Ectodermal cell (in vitro differentiated cells): Measurements from ENCODE around the gene PARD3B.
"Not testable (repeated sequence)": the region's sequence is repeated elsewhere in the genome, so short reads cannot be mapped to it uniquely, and the experiment has no call there.

Source experiments
- H3K27ac ChIP-seq: 2 replicates; pipeline ENCODE4 v1.7.0; 2013; ENCODE audit warnings: mild to moderate bottlenecking, low read depth, low read length; ENCODE audit not compliant: insufficient read depth, poor library complexity, severe bottlenecking
- H3K27me3 ChIP-seq: 2 replicates; pipeline ENCODE4 v1.7.0; 2013; ENCODE audit warnings: mild to moderate bottlenecking, low read length; ENCODE audit not compliant: insufficient read depth, control insufficient read depth, poor library complexity, severe bottlenecking
- H3K36me3 ChIP-seq: one replicate; pipeline ENCODE4 v1.7.0; 2013; ENCODE audit warnings: low read length; ENCODE audit not compliant: control insufficient read depth, insufficient read depth
- H3K4me1 ChIP-seq: one replicate; pipeline ENCODE4 v1.7.0; 2013; ENCODE audit warnings: low read length; ENCODE audit not compliant: control insufficient read depth, insufficient read depth
- H3K4me3 ChIP-seq: 2 replicates; pipeline ENCODE4 v1.7.0; 2013; ENCODE audit warnings: low read depth, low read length, control low read depth; ENCODE audit not compliant: insufficient read depth
- H3K9me3 ChIP-seq: 2 replicates; pipeline ENCODE4 v1.7.0; 2013; ENCODE audit warnings: mild to moderate bottlenecking, low read length, moderate library complexity; ENCODE audit not compliant: control insufficient read depth
- WGBS, 2 experiments: methylation state at CpG; one replicate each; pipeline ENCODE4 v1.1.7; 2013; ENCODE audit warnings: missing lambda C conversion rate in 2 of 2; 5-methylcytosine and 5-hydroxymethylcytosine counted together

The PARD3B gene

GRCh38 chr2:204539019-204539385 lies 6.3 kb upstream of the PARD3B start:
- H3K4me3 ChIP-seq: no peak overlapping the region
- peaks cover 12% of the 10 kb centered on the region for H3K27me3 ChIP-seq
- H3K36me3 ChIP-seq: no peaks in the 10 kb centered on the region
- no peaks in the 10 kb centered on the region for H3K9me3 ChIP-seq
- H3K27ac ChIP-seq: no peak overlapping the region
- WGBS, 2 experiments: 100% methylated on average over 1 of the region's 1 CpG; no CpG with 5 or more reads in 1 of the 2 experiments
- peaks cover 5% of the 10 kb centered on the region for H3K4me1 ChIP-seq

- 89 to 95% methylated on average over 1 to 2 of the region's 2 CpGs for WGBS, 2 experiments
- H3K4me1 ChIP-seq: peaks cover 11% of the 10 kb centered on the region
- H3K27me3 ChIP-seq: peaks cover 38% of the 10 kb centered on the region
- H3K4me3 ChIP-seq: no peak overlapping the region
- no peaks in the 10 kb centered on the region for H3K9me3 ChIP-seq
- H3K27ac ChIP-seq: no peak overlapping the region
- no peaks in the 10 kb centered on the region for H3K36me3 ChIP-seq
Measured at GRCh38 chr2:204541637-204542036, 3.6 kb upstream of the PARD3B start.

GRCh38 chr2:204542982-204543608 lies 2.2 kb upstream of the PARD3B start:
- Histone ChIP-seq H3K4me3 (no peak overlapping the region), H3K27me3 (peaks cover 46% of the 10 kb centered on the region), H3K36me3 (no peaks in the 10 kb centered on the region), H3K27ac (no peak overlapping the region), H3K9me3 (no peaks in the 10 kb centered on the region), H3K4me1 (peaks cover 11% of the 10 kb centered on the region)
- 98 to 99% methylated on average over 4 of the region's 4 CpGs for WGBS, 2 experiments

- no peaks in the 10 kb centered on the region for H3K36me3 ChIP-seq
- peak overlapping the region; percentile 68 for H3K4me3 ChIP-seq
- peaks cover 46% of the 10 kb centered on the region for H3K27me3 ChIP-seq
- no peak overlapping the region for H3K27ac ChIP-seq
- no peaks in the 10 kb centered on the region for H3K9me3 ChIP-seq
- WGBS, 2 experiments: 9% methylated on average over 45 of the region's 45 CpGs
- peaks cover 6% of the 10 kb centered on the region for H3K4me1 ChIP-seq
Measured at GRCh38 chr2:204545861-204546735, 823 bp downstream of the PARD3B start.

GRCh38 chr2:204550751-204551511 lies 5.7 kb downstream of the PARD3B start:
- no peak overlapping the region for H3K27ac ChIP-seq
- no peaks in the 10 kb centered on the region for H3K36me3 ChIP-seq
- H3K4me1 ChIP-seq: peaks cover 11% of the 10 kb centered on the region
- no peak overlapping the region for H3K4me3 ChIP-seq
- 85 to 92% methylated on average over 3 of the region's 3 CpGs for WGBS, 2 experiments
- H3K9me3 ChIP-seq: no peaks in the 10 kb centered on the region
- peaks cover 15% of the 10 kb centered on the region for H3K27me3 ChIP-seq

GRCh38 chr2:204551512-204551863 lies 6.2 kb downstream of the PARD3B start:
- H3K4me1 ChIP-seq: peaks cover 5% of the 10 kb centered on the region
- no peak overlapping the region for H3K27ac ChIP-seq
- no peak overlapping the region for H3K4me3 ChIP-seq
- H3K9me3 ChIP-seq: no peaks in the 10 kb centered on the region
- H3K27me3 ChIP-seq: peaks cover 9% of the 10 kb centered on the region
- 89 to 90% methylated on average over 3 of the region's 3 CpGs for WGBS, 2 experiments
- no peaks in the 10 kb centered on the region for H3K36me3 ChIP-seq

- no peaks in the 10 kb centered on the region for H3K4me1 ChIP-seq
- H3K27me3 ChIP-seq: no peaks in the 10 kb centered on the region
- H3K4me3 ChIP-seq: no peak overlapping the region
- no peak overlapping the region for H3K27ac ChIP-seq
- no peaks in the 10 kb centered on the region for H3K36me3 ChIP-seq
- no peaks in the 10 kb centered on the region for H3K9me3 ChIP-seq
- WGBS, 2 experiments: no CpG with 5 or more reads among the region's 1 CpG
Measured at GRCh38 chr2:204557604-204558003, 12.3 kb downstream of the PARD3B start.

GRCh38 chr2:204559358-204559757 lies 14.1 kb downstream of the PARD3B start:
- not testable (repeated sequence) for H3K4me3 ChIP-seq, H3K36me3 ChIP-seq, H3K27me3 ChIP-seq, H3K4me1 ChIP-seq, H3K27ac ChIP-seq, H3K9me3 ChIP-seq

- Histone ChIP-seq H3K9me3 (no peaks in the 10 kb centered on the region), H3K27ac (no peak overlapping the region), H3K36me3 (no peaks in the 10 kb centered on the region), H3K4me3 (no peak overlapping the region), H3K4me1 (no peaks in the 10 kb centered on the region), H3K27me3 (no peaks in the 10 kb centered on the region)
- WGBS, 2 experiments: 93 to 97% methylated on average over 3 of the region's 3 CpGs
Measured at GRCh38 chr2:204560902-204561301, 15.6 kb downstream of the PARD3B start.

- H3K27ac ChIP-seq: no peak overlapping the region
- H3K4me3 ChIP-seq: no peak overlapping the region
- H3K4me1 ChIP-seq: no peaks in the 10 kb centered on the region
- no peaks in the 10 kb centered on the region for H3K27me3 ChIP-seq
- H3K36me3 ChIP-seq: no peaks in the 10 kb centered on the region
- no peaks in the 10 kb centered on the region for H3K9me3 ChIP-seq
- 90 to 95% methylated on average over 8 of the region's 8 CpGs for WGBS, 2 experiments
Measured at GRCh38 chr2:204561771-204562170, 16.5 kb downstream of the PARD3B start.
